Fibroblast of the aortic adventitia (primary cell): ENCODE results near the gene KATNAL2. TPM values are rescaled to one million over a fixed set of nuclear protein-coding genes. Genes with fewer than 3 reads are reported as not detected.

Source experiments
- DNase-seq: peaks from one replicate; pipeline ENCODE4 v3.0.0-alpha.2; 2010; ENCODE audit warnings: low read depth
- H3K4me3 ChIP-seq: 2 replicates; pipeline ENCODE4 v1.5.1; 2011; ENCODE audit warnings: low read depth, mild to moderate bottlenecking, control low read depth, low read length, moderate library complexity
- CTCF ChIP-seq: IDR thresholded peaks from 2 replicates; pipeline ENCODE4 v1.5.1; 2011; ENCODE audit warnings: mild to moderate bottlenecking, low read length, control low read depth, inconsistent platforms; ENCODE audit not compliant: insufficient read depth
- total RNA-seq: library from RNA; depleted of rRNA; stranded (reverse); fragments of >200 nt; gene quantifications from 2 replicates; pipeline ENCODE4 v1.2.3, GENCODE V29; 2012; ENCODE audit warnings: low replicate concordance

The KATNAL2 gene
- total RNA-seq, 1 donor, result 2.7 TPM

DNA sequence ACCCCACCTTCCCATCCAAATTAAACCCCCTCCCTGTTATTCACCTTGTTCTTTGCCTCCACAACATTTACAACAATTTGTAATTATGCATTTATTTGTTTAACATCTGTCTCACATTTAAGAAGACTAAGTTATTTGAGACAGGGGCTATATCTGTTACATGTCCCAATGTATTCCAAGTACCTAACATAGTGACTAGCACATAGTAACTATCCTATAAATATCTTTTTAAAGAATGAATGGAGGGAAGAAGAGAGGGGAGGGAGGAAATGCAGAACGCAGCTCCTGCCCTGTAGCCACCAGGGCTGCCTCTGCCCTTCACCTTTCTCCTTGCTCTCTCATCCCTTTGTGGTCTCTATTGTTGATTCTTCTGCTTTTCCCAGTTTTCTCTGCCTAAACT, 192.3 kb downstream of the KATNAL2 start:
- no peak overlapping the region for H3K4me3 ChIP-seq
- TF ChIP-seq CTCF, result no peak
- no peak for DNase-seq

DNA sequence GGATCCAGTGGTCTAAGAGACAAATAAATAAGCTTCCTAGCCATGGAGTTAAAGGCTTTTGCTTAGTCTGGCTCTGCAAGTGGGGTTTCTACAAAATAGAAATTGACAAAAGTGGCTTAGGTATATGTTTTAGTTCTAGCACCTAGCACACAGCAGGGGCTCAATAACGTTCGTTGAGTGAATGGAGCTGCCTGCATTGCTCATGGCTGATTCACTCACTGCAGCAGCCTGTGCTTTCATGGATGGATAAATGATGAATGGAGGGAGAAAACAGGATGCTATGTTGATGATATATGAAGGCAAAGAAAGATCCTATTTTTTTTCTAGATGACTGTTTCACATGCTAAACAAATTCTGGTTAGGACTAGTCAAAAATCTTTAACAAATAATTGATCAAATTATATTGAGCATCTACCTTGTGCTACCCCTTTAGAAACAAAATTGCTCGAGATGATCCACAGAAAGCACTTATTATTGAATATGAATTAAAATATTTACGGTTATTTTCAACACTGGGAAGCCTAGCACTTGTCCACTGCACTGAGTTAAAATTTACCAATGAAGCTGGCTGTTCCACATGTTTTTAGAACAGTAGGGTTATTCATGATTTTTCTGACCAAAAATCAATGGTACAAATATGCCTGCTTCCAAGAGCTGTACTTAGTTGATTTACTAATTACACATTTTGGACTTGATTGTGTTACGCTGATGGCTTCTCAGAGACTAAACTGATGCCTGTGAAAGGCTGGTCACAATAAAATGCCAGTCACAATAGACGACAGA, 193.3 kb downstream of the KATNAL2 start:
- no peak overlapping the region for H3K4me3 ChIP-seq
- no peak for TF ChIP-seq CTCF
- no peak for DNase-seq

DNA sequence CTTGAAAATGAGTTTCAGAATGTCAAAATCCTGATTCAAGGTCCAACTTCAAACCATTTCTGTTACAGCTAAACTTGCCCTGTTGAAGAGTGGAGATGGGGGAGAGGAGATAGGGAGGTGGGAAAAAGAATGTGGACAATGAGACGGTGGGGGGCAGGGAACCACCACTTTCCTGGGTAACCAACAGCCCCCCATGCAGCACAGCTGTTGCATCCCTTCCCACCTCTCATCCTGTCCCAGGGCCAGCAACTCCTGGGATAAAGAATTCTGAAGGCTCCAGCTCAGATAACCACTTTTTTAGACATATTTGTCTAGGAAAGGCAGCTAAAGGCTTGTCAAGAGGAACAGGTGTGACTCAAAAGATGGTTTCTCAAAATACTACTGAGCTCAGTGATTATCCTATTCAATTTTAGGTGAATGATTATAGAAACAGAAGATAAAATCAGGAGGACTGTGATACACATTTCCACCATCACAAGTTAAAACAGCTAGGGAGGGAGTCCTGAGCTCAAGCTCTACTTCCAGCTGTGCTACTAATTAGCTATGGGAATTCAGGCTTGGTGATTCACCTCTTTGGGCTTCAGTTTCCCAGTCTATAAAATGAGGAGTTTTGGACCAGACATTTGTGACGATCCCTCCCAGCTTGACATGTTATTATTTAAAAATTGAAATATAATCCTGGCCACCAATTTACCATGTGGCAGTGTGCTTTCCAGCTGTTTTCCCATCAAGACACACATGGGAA, 196.6 kb downstream of the KATNAL2 start:
- DNase-seq, result no peak
- H3K4me3 ChIP-seq, result no peak overlapping the region
- no peak for TF ChIP-seq CTCF

GRCh38 chr18:47115205-47115604, 197.8 kb downstream of the KATNAL2 start:
- TF ChIP-seq CTCF, result no peak
- H3K4me3 ChIP-seq, result no peak overlapping the region
- no peak for DNase-seq

DNA sequence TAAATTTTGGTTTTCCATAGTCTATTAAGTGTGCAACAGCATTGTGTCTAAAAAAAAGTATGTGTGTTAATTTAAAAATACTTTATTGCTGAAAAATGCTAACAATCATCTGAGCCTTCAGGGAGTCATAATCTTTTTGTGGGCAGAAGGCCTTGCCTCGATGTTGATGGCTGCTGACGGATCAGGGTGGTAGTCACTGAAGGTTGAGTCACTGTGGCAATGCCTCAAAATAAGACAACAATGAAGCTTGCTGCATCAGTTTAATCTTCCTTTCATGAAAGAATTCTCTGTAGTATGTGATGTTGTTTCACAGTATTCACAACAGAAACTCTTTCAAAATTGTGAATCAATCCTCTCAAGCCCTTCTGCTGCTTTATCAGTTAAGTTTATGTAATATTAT, 201.6 kb downstream of the KATNAL2 start:
- peak; percentile 47 for DNase-seq
- H3K4me3 ChIP-seq, result no peak overlapping the region
- TF ChIP-seq CTCF, result no peak

DNA sequence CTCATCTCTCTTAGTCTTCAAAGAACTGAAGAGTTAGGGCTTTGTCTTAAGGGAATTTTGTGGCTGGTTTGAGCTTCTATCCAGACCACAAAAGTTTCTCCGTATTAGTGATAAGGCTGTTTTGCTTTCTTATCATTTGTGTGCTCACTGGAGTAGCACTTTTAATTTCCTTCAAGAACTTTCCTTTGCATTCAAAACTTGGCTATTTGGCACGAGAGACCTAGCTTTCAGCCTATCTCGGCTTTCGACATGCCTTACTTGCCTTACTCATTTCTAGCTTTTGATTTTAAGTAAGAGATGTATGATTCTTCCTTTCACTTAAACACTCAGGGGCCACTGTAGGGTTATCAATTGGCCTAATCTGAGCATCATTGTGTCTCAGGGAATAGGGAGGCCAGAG, 203.0 kb downstream of the KATNAL2 start:
- no peak for TF ChIP-seq CTCF
- DNase-seq, result peak; percentile 24
- H3K4me3 ChIP-seq, result no peak overlapping the region

DNA sequence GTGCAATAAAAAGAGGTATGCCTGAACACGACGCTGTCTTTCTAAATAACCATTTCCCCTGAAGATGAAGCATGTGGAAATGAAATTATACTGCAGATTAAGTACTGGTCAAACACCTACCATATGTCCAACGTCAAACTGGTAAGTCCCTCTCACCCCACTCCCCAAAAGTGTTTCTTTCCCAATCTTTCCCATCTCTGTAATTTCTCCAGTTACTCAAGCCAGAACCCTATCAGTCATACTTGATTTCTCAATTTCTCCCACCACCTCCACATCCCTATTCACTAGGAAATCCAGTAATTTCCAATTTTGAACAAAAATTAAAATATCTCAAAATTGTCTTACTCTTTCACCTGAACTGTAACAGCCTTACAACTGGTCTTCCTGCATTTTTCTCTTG, 203.7 kb downstream of the KATNAL2 start:
- no peak for DNase-seq
- no peak overlapping the region for H3K4me3 ChIP-seq
- no peak for TF ChIP-seq CTCF
